ENCODE results near the gene FAM83F.

The FAM83F gene

GRCh38 chr22:40007853-40008710 is 13.3 kb downstream of the FAM83F start:
- Histone ChIP-seq H3K27ac (ENCODE audit: low read depth, low read length) (no peak overlapping the region), H3K9ac (ENCODE audit: low read depth, low read length) (no peak overlapping the region), H3K27me3 (ENCODE audit: control insufficient read depth, insufficient read depth, low read length) (no peaks in the 10 kb centered on the region), H3K4me1 (ENCODE audit: control insufficient read depth, insufficient read depth, low read length) (peaks cover 28% of the 10 kb centered on the region), H3K36me3 (ENCODE audit: control insufficient read depth, insufficient read depth, low read length) (no peaks in the 10 kb centered on the region), H3K9me3 (ENCODE audit: control insufficient read depth, insufficient read depth, low read length) (no peaks in the 10 kb centered on the region), H3K4me3 (ENCODE audit: low read depth, low read length) (no peak overlapping the region)

DNA sequence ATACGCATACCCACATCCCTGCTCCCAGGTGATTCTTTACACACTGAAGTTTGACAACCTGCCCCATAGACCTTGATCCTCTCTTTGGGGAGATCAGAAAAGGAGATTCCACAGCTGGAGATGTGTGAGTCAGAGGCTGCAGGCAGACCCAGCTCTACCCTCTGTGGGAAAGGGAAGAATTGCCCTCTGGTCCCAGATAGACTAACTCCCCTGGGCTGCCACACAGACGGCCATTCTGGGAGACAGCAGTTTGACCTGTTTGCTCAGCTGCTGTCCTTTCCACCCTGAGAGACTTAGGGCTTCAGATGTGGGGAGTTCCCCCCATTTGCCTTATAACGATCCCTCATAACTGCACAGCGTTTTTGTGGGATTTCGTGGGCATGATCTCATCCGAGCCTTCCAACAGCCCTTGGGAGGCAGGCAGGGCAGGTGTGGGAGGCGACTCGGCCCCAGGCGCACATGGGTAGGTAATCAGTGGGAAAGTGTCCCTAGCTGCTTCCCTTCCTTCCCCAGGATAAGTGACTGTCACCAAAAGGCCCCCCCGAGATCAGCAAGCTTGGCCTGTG is 14.1 kb downstream of the FAM83F start:
- H3K4me1 ChIP-seq (ENCODE audit: control insufficient read depth, insufficient read depth, low read length) = peaks cover 28% of the 10 kb centered on the region
- H3K36me3 ChIP-seq (ENCODE audit: control insufficient read depth, insufficient read depth, low read length) = no peaks in the 10 kb centered on the region
- peak overlapping the region; percentile 84 for H3K27ac ChIP-seq (ENCODE audit: low read depth, low read length)
- 0 out of 2 replicates have a peak overlapping the region, but pooled peaks have one; percentile 23 for H3K9ac ChIP-seq (ENCODE audit: low read depth, low read length)
- H3K27me3 ChIP-seq (ENCODE audit: control insufficient read depth, insufficient read depth, low read length) = no peaks in the 10 kb centered on the region
- H3K4me3 ChIP-seq (ENCODE audit: low read depth, low read length) = no peak overlapping the region
- no peaks in the 10 kb centered on the region for H3K9me3 ChIP-seq (ENCODE audit: control insufficient read depth, insufficient read depth, low read length)

DNA sequence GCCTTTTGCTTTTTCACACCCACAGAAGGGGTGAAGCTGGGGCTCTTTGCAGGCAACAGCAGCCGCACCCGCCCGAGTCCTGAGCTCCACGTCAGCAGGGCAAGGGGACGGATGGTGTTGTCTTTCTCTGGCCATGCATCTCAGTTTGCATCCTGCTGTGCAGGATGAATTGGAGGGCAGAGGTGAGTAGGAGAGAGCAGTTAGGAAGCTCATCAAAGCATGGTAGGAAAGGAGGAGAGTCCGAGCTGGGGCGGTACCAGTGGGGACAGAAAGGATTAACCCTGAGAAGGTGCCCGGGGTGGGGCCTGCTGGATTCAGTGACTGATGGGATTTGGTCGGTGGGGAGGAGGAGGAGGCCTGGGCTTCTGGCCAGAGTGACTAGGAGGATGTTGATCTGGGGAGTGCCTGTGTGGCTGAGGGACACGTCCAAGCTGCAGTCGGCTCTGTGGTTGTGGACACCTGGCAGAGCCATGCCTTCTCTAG is 14.6 kb downstream of the FAM83F start:
- Histone ChIP-seq H3K9me3 (ENCODE audit: control insufficient read depth, insufficient read depth, low read length) (no peaks in the 10 kb centered on the region), H3K9ac (ENCODE audit: low read depth, low read length) (0 out of 2 replicates have a peak overlapping the region, but pooled peaks have one; percentile 23), H3K4me1 (ENCODE audit: control insufficient read depth, insufficient read depth, low read length) (peaks cover 28% of the 10 kb centered on the region), H3K27ac (ENCODE audit: low read depth, low read length) (peak overlapping the region; percentile 84), H3K4me3 (ENCODE audit: low read depth, low read length) (no peak overlapping the region), H3K27me3 (ENCODE audit: control insufficient read depth, insufficient read depth, low read length) (no peaks in the 10 kb centered on the region), H3K36me3 (ENCODE audit: control insufficient read depth, insufficient read depth, low read length) (no peaks in the 10 kb centered on the region)

GRCh38 chr22:40009951-40010671 is 15.4 kb downstream of the FAM83F start:
- Histone ChIP-seq H3K27me3 (ENCODE audit: control insufficient read depth, insufficient read depth, low read length) (no peaks in the 10 kb centered on the region), H3K36me3 (ENCODE audit: control insufficient read depth, insufficient read depth, low read length) (no peaks in the 10 kb centered on the region), H3K27ac (ENCODE audit: low read depth, low read length) (peak overlapping the region; percentile 46), H3K4me3 (ENCODE audit: low read depth, low read length) (no peak overlapping the region), H3K4me1 (ENCODE audit: control insufficient read depth, insufficient read depth, low read length) (peaks cover 28% of the 10 kb centered on the region), H3K9ac (ENCODE audit: low read depth, low read length) (no peak overlapping the region), H3K9me3 (ENCODE audit: control insufficient read depth, insufficient read depth, low read length) (no peaks in the 10 kb centered on the region)

DNA sequence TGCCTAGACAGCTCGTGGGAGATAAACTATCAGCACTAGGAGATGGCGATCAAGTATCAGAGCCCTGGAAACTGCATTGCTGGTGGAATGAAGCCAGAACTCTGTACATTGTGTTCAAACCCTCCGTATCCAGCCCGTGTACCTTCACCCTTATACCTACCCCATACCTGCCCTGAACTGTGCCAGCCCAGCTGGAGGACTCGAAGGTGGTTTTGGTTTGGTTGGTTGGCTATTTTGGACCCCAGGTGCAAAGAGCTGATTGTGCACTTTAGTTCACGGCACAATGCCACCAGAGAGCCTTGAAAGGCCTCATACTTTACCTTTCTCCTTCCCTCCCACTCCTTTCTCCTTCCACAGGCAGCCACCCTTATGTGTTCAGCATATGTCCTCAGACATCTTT is 16.0 kb downstream of the FAM83F start:
- no peak overlapping the region for H3K4me3 ChIP-seq (ENCODE audit: low read depth, low read length)
- peaks cover 28% of the 10 kb centered on the region for H3K4me1 ChIP-seq (ENCODE audit: control insufficient read depth, insufficient read depth, low read length)
- H3K27ac ChIP-seq (ENCODE audit: low read depth, low read length) = no peak overlapping the region
- H3K27me3 ChIP-seq (ENCODE audit: control insufficient read depth, insufficient read depth, low read length) = no peaks in the 10 kb centered on the region
- no peaks in the 10 kb centered on the region for H3K9me3 ChIP-seq (ENCODE audit: control insufficient read depth, insufficient read depth, low read length)
- H3K36me3 ChIP-seq (ENCODE audit: control insufficient read depth, insufficient read depth, low read length) = no peaks in the 10 kb centered on the region
- no peak overlapping the region for H3K9ac ChIP-seq (ENCODE audit: low read depth, low read length)

GRCh38 chr22:40014667-40015248 is 20.0 kb downstream of the FAM83F start:
- Histone ChIP-seq H3K9ac (ENCODE audit: low read depth, low read length) (no peak overlapping the region), H3K36me3 (ENCODE audit: control insufficient read depth, insufficient read depth, low read length) (peaks cover 9% of the 10 kb centered on the region), H3K27ac (ENCODE audit: low read depth, low read length) (no peak overlapping the region), H3K9me3 (ENCODE audit: control insufficient read depth, insufficient read depth, low read length) (no peaks in the 10 kb centered on the region), H3K4me1 (ENCODE audit: control insufficient read depth, insufficient read depth, low read length) (peaks cover 9% of the 10 kb centered on the region), H3K4me3 (ENCODE audit: low read depth, low read length) (no peak overlapping the region), H3K27me3 (ENCODE audit: control insufficient read depth, insufficient read depth, low read length) (no peaks in the 10 kb centered on the region)

- peaks cover 14% of the 10 kb centered on the region for H3K36me3 ChIP-seq (ENCODE audit: control insufficient read depth, insufficient read depth, low read length)
- no peak overlapping the region for H3K9ac ChIP-seq (ENCODE audit: low read depth, low read length)
- H3K9me3 ChIP-seq (ENCODE audit: control insufficient read depth, insufficient read depth, low read length) = no peaks in the 10 kb centered on the region
- no peaks in the 10 kb centered on the region for H3K27me3 ChIP-seq (ENCODE audit: control insufficient read depth, insufficient read depth, low read length)
- H3K27ac ChIP-seq (ENCODE audit: low read depth, low read length) = peak overlapping the region; percentile 29
- 0 out of 2 replicates have a peak, but pooled peaks cover 2% of the 10 kb centered on the region for H3K4me1 ChIP-seq (ENCODE audit: control insufficient read depth, insufficient read depth, low read length)
- H3K4me3 ChIP-seq (ENCODE audit: low read depth, low read length) = no peak overlapping the region
Measured at GRCh38 chr22:40015358-40015976, 20.7 kb downstream of the FAM83F start.

- Histone ChIP-seq H3K36me3 (ENCODE audit: control insufficient read depth, insufficient read depth, low read length) (peaks cover 30% of the 10 kb centered on the region), H3K4me1 (ENCODE audit: control insufficient read depth, insufficient read depth, low read length) (no peaks in the 10 kb centered on the region), H3K4me3 (ENCODE audit: low read depth, low read length) (no peak overlapping the region), H3K27me3 (ENCODE audit: control insufficient read depth, insufficient read depth, low read length) (no peaks in the 10 kb centered on the region), H3K27ac (ENCODE audit: low read depth, low read length) (no peak overlapping the region), H3K9me3 (ENCODE audit: control insufficient read depth, insufficient read depth, low read length) (no peaks in the 10 kb centered on the region), H3K9ac (ENCODE audit: low read depth, low read length) (no peak overlapping the region)
Measured at GRCh38 chr22:40018051-40018450, 23.3 kb downstream of the FAM83F start.

DNA sequence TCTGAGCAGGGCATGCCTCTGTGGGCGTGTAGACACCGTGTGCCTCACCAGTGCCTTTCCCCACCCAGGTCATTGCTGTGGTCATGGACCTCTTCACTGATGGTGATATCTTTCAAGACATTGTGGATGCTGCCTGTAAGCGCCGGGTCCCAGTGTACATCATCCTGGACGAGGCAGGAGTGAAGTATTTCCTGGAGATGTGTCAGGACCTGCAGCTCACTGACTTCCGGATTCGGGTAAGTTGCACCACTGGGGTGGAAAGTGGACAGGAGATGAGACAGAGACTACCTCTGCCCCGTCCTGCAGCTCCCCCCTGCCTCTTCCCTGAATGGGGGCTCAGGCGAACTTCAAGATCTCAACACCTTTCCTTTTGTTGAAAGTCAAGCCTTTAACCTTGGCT is 24.3 kb downstream of the FAM83F start:
- Histone ChIP-seq H3K4me3 (ENCODE audit: low read depth, low read length) (no peak overlapping the region), H3K27me3 (ENCODE audit: control insufficient read depth, insufficient read depth, low read length) (no peaks in the 10 kb centered on the region), H3K4me1 (ENCODE audit: control insufficient read depth, insufficient read depth, low read length) (no peaks in the 10 kb centered on the region), H3K9ac (ENCODE audit: low read depth, low read length) (no peak overlapping the region), H3K27ac (ENCODE audit: low read depth, low read length) (no peak overlapping the region), H3K9me3 (ENCODE audit: control insufficient read depth, insufficient read depth, low read length) (no peaks in the 10 kb centered on the region), H3K36me3 (ENCODE audit: control insufficient read depth, insufficient read depth, low read length) (peaks cover 32% of the 10 kb centered on the region)

GRCh38 chr22:40020956-40021355 is 26.2 kb downstream of the FAM83F start:
- Histone ChIP-seq H3K36me3 (ENCODE audit: control insufficient read depth, insufficient read depth, low read length) (peaks cover 32% of the 10 kb centered on the region), H3K4me1 (ENCODE audit: control insufficient read depth, insufficient read depth, low read length) (0 out of 2 replicates have a peak, but pooled peaks cover 4% of the 10 kb centered on the region), H3K9me3 (ENCODE audit: control insufficient read depth, insufficient read depth, low read length) (no peaks in the 10 kb centered on the region), H3K27me3 (ENCODE audit: control insufficient read depth, insufficient read depth, low read length) (no peaks in the 10 kb centered on the region), H3K27ac (ENCODE audit: low read depth, low read length) (no peak overlapping the region), H3K9ac (ENCODE audit: low read depth, low read length) (no peak overlapping the region), H3K4me3 (ENCODE audit: low read depth, low read length) (no peak overlapping the region)
